Neural cell (in vitro differentiated cells): Measurements from ENCODE around the gene CLASP2. TPM values are rescaled to one million over a fixed set of nuclear protein-coding genes. Genes with fewer than 3 reads are reported as not detected.

Experiments used
- H2AFZ ChIP-seq: fragments of 200-600, 300-800 bp; sonication (generic), shearing (Covaris generic); 2 replicates; pipeline ENCODE4 v1.6.0; 2014; ENCODE audit warnings: low read depth, mild to moderate bottlenecking, antibody characterized with exemption, low read length, moderate library complexity
- H3F3A ChIP-seq: fragments of 200-600 bp; shearing (Covaris generic); 2 replicates; pipeline ENCODE4 v1.6.1; 2016; ENCODE audit warnings: mild to moderate bottlenecking, moderate library complexity, mixed read lengths, antibody characterized with exemption, low read length; ENCODE audit not compliant: insufficient read depth, poor library complexity, severe bottlenecking
- H3K27ac ChIP-seq: fragments of 200-600, 300-800 bp; sonication (generic), shearing (Covaris generic); 2 replicates; pipeline ENCODE4 v1.5.1; 2014; ENCODE audit warnings: mild to moderate bottlenecking, low read length, moderate library complexity
- H3K27me3 ChIP-seq: fragments of 300-800, 200-600 bp; sonication (generic), shearing (Covaris generic); 2 replicates; pipeline ENCODE4 v1.6.0; 2014; ENCODE audit warnings: mild to moderate bottlenecking, low read depth, low read length, moderate library complexity; ENCODE audit not compliant: insufficient read depth
- H3K36me3 ChIP-seq: fragments of 300-800, 200-600 bp; sonication (generic), shearing (Covaris generic); 2 replicates; pipeline ENCODE4 v1.5.1; 2014; ENCODE audit warnings: mild to moderate bottlenecking, antibody characterized with exemption, low read length, moderate library complexity; ENCODE audit not compliant: insufficient read depth
- H3K4me2 ChIP-seq: fragments of 300-800, 200-600 bp; sonication (generic), shearing (Covaris generic); 2 replicates; pipeline ENCODE4 v1.6.0; 2014; ENCODE audit warnings: mild to moderate bottlenecking, low read length
- H3K4me3 ChIP-seq: fragments of 300-800, 200-600 bp; sonication (generic), shearing (Covaris generic); 2 replicates; pipeline ENCODE4 v1.5.1; 2014; ENCODE audit warnings: mild to moderate bottlenecking, low read length, moderate library complexity
- H3K79me2 ChIP-seq: fragments of 200-600 bp; shearing (Covaris generic); replicated peaks from 2 replicates; pipeline ENCODE4 v1.6.0; 2014; ENCODE audit warnings: mild to moderate bottlenecking, low read length, moderate library complexity; ENCODE audit not compliant: insufficient read depth
- H3K9ac ChIP-seq: fragments of 300-800, 200-600 bp; sonication (generic), shearing (Covaris generic); 2 replicates; pipeline ENCODE4 v1.6.1; 2016; ENCODE audit warnings: mild to moderate bottlenecking, low read length, mixed read lengths
- H3K9me2 ChIP-seq: fragments of 200-600 bp; shearing (Covaris generic); 2 replicates; pipeline ENCODE4 v1.6.1; 2016; ENCODE audit warnings: mild to moderate bottlenecking, low read length, mixed read lengths; ENCODE audit not compliant: insufficient read depth
- H3K9me3 ChIP-seq: fragments of 200-600, 300-800 bp; sonication (generic), shearing (Covaris generic); 2 replicates; pipeline ENCODE4 v1.6.1; 2016; ENCODE audit warnings: mild to moderate bottlenecking, mixed run types, low read length, moderate library complexity, mixed read lengths
- H4K20me1 ChIP-seq: fragments of 200-600 bp; shearing (Covaris generic); 2 replicates; pipeline ENCODE4 v1.6.1; 2016; ENCODE audit warnings: mild to moderate bottlenecking, mixed run types; ENCODE audit not compliant: insufficient read depth
- CTCF ChIP-seq: fragments of 450-650 bp; IDR thresholded peaks from 2 replicates; pipeline ENCODE4 v1.5.1; 2014; ENCODE audit warnings: antibody characterized with exemption, mild to moderate bottlenecking, moderate library complexity; ENCODE audit not compliant: poor library complexity, severe bottlenecking
- EP300 ChIP-seq: fragments of 450-650 bp; conservative IDR thresholded peaks from 2 replicates; pipeline ENCODE4 v1.6.1; 2014; ENCODE audit warnings: antibody characterized with exemption, mild to moderate bottlenecking, moderate library complexity; ENCODE audit not compliant: poor library complexity, severe bottlenecking
- EZH2 ChIP-seq: fragments of 200-600, 300-800 bp; shearing (Covaris generic), sonication (generic); IDR thresholded peaks from 2 replicates; pipeline ENCODE4 v1.6.1; 2014; ENCODE audit warnings: antibody characterized with exemption, low read length, borderline replicate concordance, mild to moderate bottlenecking; ENCODE audit not compliant: insufficient read depth, poor library complexity, severe bottlenecking
- MXI1 ChIP-seq: fragments of 450-650 bp; conservative IDR thresholded peaks from 2 replicates; pipeline ENCODE4 v1.6.1; 2014; ENCODE audit warnings: antibody characterized with exemption, mild to moderate bottlenecking; ENCODE audit not compliant: poor library complexity, severe bottlenecking
- POLR2AphosphoS5 ChIP-seq: IDR thresholded peaks from 2 replicates; pipeline ENCODE4 v1.6.1; 2012
- RAD21 ChIP-seq: fragments of 450-650 bp; conservative IDR thresholded peaks from 2 replicates; pipeline ENCODE4 v1.6.1; 2014; ENCODE audit warnings: antibody characterized with exemption, mild to moderate bottlenecking, moderate library complexity
- SMC3 ChIP-seq: fragments of 450-650 bp; conservative IDR thresholded peaks from 2 replicates; pipeline ENCODE4 v1.6.1; 2014; ENCODE audit warnings: antibody characterized with exemption, mild to moderate bottlenecking, moderate library complexity; ENCODE audit not compliant: poor library complexity
- TAF1 ChIP-seq: IDR thresholded peaks from 2 replicates; pipeline ENCODE4 v1.6.1; 2012; ENCODE audit warnings: low read depth
- polyA plus RNA-seq: library from polyadenylated mRNA; depleted of rRNA; stranded (reverse); fragments of >200 nt; gene quantifications from 2 replicates; pipeline ENCODE4 v1.2.3, GENCODE V29; 2014
- TF ChIP-seq, protein P1 (sequence below): IDR thresholded peaks from 2 replicates; pipeline ENCODE4 v1.6.1; 2012; ENCODE audit warnings: borderline replicate concordance

The CLASP2 gene
- polyA plus RNA-seq, 1 donor from 2014 or later = 938 TPM

DNA sequence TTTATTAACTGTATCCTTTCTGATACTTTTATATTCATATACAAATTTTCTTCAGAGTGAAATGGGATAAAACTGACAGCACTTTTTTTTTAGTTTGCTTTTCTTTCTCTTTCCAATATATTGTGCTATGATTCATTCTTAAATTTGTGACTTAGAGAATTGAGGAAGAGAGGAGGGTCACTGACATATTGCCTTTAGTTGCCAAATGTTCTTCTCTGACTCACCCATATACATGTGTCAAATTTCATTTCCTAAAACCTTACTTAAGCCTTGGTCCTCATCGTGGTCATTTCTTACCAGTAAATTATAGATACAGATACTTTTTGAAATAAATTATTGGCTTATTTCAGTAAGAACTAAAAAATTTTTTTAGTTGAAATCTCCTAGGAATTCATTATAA lies 53.9 kb downstream of the CLASP2 start:
- Histone ChIP-seq H4K20me1 (no peaks in the 10 kb centered on the region), H3K27me3 (no peaks in the 10 kb centered on the region), H3K36me3 (no peaks in the 10 kb centered on the region), H3K4me2 (no peak overlapping the region), H3F3A (peaks cover 5% of the 10 kb centered on the region), H3K79me2 (no peaks in the 10 kb centered on the region), H3K27ac (no peak overlapping the region), H3K9ac (no peak overlapping the region), H3K9me3 (no peaks in the 10 kb centered on the region), H3K4me3 (no peak overlapping the region), H3K9me2 (no peaks in the 10 kb centered on the region), H2AFZ (no peak overlapping the region)
- no peak for TF ChIP-seq TAF1
- TF ChIP-seq, protein P1, sequence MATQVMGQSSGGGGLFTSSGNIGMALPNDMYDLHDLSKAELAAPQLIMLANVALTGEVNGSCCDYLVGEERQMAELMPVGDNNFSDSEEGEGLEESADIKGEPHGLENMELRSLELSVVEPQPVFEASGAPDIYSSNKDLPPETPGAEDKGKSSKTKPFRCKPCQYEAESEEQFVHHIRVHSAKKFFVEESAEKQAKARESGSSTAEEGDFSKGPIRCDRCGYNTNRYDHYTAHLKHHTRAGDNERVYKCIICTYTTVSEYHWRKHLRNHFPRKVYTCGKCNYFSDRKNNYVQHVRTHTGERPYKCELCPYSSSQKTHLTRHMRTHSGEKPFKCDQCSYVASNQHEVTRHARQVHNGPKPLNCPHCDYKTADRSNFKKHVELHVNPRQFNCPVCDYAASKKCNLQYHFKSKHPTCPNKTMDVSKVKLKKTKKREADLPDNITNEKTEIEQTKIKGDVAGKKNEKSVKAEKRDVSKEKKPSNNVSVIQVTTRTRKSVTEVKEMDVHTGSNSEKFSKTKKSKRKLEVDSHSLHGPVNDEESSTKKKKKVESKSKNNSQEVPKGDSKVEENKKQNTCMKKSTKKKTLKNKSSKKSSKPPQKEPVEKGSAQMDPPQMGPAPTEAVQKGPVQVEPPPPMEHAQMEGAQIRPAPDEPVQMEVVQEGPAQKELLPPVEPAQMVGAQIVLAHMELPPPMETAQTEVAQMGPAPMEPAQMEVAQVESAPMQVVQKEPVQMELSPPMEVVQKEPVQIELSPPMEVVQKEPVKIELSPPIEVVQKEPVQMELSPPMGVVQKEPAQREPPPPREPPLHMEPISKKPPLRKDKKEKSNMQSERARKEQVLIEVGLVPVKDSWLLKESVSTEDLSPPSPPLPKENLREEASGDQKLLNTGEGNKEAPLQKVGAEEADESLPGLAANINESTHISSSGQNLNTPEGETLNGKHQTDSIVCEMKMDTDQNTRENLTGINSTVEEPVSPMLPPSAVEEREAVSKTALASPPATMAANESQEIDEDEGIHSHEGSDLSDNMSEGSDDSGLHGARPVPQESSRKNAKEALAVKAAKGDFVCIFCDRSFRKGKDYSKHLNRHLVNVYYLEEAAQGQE = no peak
- TF ChIP-seq SMC3 = no peak
- TF ChIP-seq EP300 = no peak
- no peak for TF ChIP-seq EZH2
- TF ChIP-seq CTCF = no peak
- no peak for TF ChIP-seq MXI1
- TF ChIP-seq POLR2AphosphoS5 = no peak
- TF ChIP-seq RAD21 = no peak

DNA sequence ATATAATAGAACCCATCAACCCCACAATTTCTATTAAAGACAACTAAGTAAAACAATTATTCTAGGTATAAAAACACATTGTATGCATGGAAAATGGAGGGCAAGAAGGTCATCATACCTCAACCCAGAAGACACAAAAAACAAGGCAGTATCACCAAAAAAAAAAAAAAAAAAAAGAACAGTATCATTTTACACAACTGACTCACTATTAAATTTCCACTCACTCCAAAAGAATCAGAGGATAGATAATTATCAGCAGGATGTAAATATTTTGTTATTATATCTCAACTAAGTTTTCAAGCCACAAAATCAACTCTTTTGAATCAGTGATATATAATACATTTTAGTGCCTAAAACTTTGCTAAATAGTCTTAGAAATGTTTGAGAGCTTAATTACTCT lies 55.0 kb downstream of the CLASP2 start:
- H3F3A ChIP-seq = peaks cover 10% of the 10 kb centered on the region
- H3K27ac ChIP-seq = no peak overlapping the region
- no peak overlapping the region for H2AFZ ChIP-seq
- no peaks in the 10 kb centered on the region for H3K27me3 ChIP-seq
- no peak overlapping the region for H3K9ac ChIP-seq
- H3K9me2 ChIP-seq = no peaks in the 10 kb centered on the region
- H3K4me3 ChIP-seq = no peak overlapping the region
- no peaks in the 10 kb centered on the region for H3K9me3 ChIP-seq
- H4K20me1 ChIP-seq = no peaks in the 10 kb centered on the region
- H3K4me2 ChIP-seq = no peak overlapping the region
- H3K36me3 ChIP-seq = no peaks in the 10 kb centered on the region
- peaks cover 5% of the 10 kb centered on the region for H3K79me2 ChIP-seq
- TF ChIP-seq EP300 (no peak), SMC3 (no peak), MXI1 (no peak), POLR2AphosphoS5 (no peak), TAF1 (no peak), EZH2 (no peak), CTCF (no peak)
- TF ChIP-seq, protein P1 = no peak
